ENCODE measurements around the gene CTAGE9.
"Not testable (repeated sequence)": the region's sequence is repeated elsewhere in the genome, so short reads cannot be mapped to it uniquely, and the experiment has no call there.

The CTAGE9 gene, protein sequence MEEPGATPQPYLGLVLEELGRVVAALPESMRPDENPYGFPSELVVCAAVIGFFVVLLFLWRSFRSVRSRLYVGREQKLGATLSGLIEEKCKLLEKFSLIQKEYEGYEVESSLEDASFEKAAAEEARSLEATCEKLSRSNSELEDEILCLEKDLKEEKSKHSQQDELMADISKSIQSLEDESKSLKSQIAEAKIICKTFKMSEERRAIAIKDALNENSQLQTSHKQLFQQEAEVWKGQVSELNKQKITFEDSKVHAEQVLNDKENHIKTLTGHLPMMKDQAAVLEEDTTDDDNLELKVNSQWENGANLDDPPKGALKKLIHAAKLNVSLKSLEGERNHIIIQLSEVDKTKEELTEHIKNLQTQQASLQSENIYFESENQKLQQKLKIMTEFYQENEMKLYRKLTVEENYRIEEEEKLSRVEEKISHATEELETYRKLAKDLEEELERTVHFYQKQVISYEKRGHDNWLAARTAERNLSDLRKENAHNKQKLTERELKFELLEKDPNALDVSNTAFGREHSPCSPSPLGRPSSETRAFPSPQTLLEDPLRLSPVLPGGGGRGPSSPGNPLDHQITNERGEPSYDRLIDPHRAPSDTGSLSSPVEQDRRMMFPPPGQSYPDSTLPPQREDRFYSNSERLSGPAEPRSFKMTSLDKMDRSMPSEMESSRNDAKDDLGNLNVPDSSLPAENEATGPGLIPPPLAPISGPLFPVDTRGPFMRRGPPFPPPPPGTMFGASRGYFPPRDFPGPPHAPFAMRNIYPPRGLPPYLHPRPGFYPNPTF

GRCh38 chr6:131710917-131711316, at the start of gene CTAGE9:
Gene CTAGE9, minus strand, starts transcription at chr6:131711017. Its CDS starts 0 bp downstream, at chr6:131711017.
- DNase-seq = not testable (repeated sequence)

GRCh38 chr6:131758920-131759319, 48.1 kb upstream of the CTAGE9 start:
- no peak for DNase-seq

DNA sequence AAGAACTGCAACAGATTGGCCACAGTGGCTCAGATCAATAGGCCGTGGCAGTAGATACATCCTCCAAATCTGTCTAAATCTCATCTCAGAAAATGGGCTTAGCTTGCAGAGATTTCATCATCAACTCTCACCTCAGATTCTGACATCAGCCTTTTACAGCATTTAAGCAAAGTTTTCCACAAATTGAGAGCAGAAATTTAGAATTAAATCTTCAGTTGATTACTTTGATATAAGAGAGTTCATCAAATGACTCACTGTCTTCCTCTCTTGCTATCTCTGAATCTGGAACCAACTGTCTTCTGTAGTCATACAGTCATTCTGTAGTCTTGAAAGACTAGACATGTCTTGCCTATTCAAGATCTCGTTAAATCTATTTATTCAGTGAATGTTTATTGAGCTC, 45.2 kb upstream of the CTAGE9 start:
- no peak for DNase-seq

DNA sequence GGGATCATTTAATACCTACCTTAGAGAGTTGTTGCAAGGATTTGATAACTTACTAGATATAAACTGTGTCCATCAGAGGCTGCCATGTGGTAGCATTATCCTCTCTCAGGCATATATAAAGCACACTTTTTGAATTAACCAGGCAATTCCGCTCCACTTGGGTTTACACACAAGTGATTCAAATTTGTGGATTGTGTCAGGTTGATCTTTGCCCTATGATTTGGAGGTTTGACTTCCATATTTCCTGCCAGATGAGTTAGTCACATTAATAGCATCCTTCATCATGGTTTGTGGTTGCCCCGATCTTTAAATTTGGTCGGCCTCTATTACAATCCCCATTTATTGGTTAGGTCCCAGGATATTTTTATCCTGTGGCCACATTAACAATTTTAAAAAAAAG, 44.8 kb upstream of the CTAGE9 start:
- no peak for DNase-seq

- no peak for DNase-seq
Measured at GRCh38 chr6:131754715-131755567, 44.1 kb upstream of the CTAGE9 start.

DNA sequence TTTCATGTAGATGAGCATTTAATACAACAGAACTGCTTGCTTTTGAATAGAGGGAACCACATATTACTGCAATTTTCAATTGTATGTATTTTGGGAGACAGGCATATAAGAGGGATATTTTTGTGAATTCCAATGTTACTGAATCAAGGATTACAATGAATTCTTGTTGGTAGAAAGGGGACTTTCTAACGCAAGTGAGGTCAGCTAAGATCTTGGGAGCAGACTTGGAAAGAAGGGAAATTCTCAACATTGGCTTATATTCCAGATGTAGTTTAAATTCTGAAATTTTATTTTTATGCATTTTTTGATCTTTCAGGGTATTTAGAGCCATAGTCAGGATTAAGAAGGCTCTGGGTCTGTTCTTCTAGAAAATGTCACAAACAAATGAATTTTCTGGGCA, 43.3 kb upstream of the CTAGE9 start:
- DNase-seq = no peak

GRCh38 chr6:131751012-131751715, 40.3 kb upstream of the CTAGE9 start:
- not testable (repeated sequence) for DNase-seq

DNA sequence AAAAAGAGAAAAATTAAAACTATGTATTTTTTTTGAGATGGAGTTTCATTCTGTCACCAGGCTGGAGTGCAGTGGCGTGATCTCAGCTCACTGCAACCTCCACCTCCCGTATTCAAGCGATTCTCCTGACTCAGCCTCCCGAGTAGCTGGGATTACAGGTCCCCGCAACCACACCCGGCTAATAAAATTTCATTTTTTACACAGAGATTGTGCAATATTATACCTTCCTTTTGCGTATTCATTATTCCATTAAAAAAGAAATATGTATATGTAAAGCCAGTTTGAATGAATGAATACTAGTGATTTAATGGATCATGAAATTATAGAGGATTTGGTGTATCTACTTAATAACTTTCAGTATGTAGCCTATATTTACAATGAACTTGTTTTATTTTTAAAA, 38.2 kb upstream of the CTAGE9 start:
- no peak for DNase-seq

GRCh38 chr6:131747821-131748353, 37.1 kb upstream of the CTAGE9 start:
- no peak for DNase-seq

DNA sequence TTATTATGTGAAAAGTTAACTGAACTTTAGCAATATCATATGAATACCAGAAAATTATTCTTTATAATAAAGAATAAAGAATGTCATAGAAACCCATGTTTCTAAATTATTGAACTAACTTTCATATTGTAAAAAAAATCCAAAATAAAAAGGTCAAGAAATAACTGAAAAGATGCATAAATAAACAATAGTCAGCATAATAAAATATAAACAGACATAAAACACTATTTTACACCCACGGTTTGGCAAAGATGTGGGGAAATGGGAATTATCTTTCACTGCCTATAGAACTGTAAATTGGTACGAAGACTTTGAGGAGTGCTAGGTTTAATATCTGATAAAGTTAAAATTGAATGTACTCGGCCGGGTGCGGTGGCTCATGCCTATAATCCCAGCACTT, 34.7 kb upstream of the CTAGE9 start:
- no peak for DNase-seq

- no peak for DNase-seq
Measured at GRCh38 chr6:131744432-131745287, 33.8 kb upstream of the CTAGE9 start.

GRCh38 chr6:131741688-131742393, 31.0 kb upstream of the CTAGE9 start:
- no peak for DNase-seq

DNA sequence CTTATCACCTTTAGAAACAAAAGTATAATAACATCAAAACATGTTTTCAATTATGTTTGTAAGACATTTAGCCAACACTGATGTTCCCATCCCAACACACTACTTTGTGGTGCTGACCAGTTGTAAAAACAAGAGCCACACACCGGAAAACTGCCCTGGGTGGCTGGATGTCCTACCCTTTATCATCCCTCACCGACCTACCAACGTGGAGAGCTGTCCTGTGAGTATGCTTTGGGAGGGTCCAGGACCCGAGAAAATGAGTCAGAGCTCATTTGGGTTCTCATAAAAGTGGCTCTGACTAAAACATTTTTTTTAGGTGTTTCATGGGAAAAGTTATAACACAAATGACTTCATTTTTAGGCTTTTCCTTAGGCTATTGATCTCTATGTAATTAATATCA, 29.3 kb upstream of the CTAGE9 start:
- DNase-seq = no peak

DNA sequence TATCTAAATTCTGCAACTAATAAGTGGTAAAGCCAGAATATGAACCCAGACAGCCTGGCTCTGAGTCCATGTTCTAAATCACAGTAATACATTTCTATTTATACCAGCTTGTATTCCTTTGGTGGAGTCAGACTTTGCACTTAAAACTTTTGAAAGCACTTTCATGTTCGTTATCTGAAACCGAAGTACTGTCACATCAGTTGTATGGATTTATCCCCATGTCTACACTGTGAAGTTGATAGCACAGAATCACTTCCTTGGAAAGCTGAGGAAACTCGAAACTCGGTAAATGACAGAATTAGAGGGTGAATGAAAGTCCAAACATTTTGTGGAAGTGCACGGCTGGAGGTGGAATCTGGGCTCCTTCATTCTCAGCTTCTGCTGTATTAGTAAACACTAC, 28.3 kb upstream of the CTAGE9 start:
- DNase-seq = no peak

DNA sequence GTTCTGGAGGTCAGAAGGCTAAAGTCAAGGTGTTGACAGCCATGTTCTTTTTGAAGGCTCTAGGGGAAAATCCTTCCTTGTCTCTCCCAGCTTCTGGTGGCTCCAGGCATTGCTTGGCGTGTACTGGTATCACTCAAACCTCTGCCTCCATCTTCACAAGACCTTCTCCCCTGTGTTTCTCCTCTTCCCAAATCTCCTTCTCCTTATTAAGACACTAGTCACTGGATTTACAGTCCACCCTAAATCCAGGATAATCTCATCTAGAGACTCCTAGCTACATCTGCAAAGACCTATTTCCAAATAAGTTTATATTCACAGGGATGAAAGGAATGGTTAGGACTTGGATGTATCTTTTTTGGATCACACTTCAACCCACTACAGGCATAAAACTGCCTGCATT, 26.0 kb upstream of the CTAGE9 start:
- no peak for DNase-seq

- DNase-seq = no peak
Measured at GRCh38 chr6:131736003-131736596, 25.3 kb upstream of the CTAGE9 start.

DNA sequence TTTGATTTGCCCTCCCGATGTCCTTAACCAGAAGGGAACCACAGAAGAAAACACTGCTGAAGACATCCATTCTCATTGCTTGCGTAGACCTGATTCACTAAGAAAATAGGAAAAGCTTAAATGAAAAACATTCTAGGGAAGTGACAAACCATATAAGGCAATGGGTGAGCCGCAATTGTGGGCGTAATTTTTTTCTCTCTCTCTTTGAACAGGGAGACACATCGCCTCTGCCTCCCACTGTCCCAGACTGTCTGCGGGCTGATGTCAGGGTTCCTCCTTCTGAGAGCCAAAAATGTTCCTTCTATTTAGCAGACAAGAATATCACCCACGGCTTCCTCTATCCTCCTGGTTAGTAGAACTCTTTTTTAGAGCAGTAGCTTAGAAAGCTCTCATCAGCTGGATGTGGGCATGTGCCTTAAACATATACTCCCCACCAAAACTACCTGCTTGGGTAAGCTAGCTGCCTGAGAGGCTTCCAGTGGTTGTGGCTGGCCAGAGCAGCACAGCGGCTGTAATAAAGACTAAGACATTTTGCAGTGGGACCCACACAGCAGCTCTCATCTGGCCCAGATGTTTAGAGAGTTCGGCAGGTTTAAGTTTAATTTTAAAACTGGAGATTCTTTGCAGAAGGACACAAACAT, 22.7 kb upstream of the CTAGE9 start:
- DNase-seq = no peak

DNA sequence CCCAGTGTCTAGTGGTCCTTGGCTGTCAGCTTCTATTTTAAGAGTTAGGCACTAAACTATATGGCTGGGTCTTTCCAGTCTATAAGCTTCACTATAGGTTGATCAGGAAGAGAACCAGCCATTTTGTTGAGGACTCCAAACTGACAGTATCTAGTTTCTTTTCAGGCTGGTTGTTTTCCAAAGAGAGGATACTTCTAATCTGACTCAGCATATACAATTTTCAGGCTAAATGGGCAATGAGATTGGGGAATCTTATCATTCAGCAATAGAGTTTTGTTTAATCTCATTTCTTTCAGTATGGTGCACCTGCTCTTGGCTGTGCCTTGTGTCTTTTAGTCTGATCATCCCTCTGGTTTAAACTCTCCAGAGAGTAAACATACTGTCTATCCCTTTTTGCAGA, 20.4 kb upstream of the CTAGE9 start:
- no peak for DNase-seq

GRCh38 chr6:131730264-131730663, 19.4 kb upstream of the CTAGE9 start:
- no peak for DNase-seq

DNA sequence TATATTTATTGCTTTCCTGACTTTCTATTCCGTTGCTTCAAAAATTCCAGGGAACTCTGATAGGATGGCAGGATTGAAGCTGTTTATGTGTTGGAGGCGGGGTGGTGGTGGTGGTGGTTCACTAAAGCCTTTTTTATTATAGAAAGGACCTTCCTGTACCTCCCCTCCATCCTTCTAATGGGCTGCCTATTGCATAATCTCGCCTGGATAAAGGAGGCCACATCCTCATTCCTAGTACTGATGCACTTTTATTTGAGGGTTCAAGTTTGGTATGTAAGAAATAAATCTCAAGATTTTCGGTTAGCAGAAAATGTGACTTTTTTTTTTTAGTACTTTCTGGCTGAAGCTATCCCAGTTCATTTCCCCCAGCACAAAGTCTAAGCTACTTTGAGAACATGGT, 18.7 kb upstream of the CTAGE9 start:
- DNase-seq = no peak
